ENCODE results near the gene CFAP20DC. TPM values are rescaled to one million over a fixed set of nuclear protein-coding genes. Genes with fewer than 3 reads are reported as not detected.

CFAP20DC gene
- total RNA-seq, 1 donor = 2.2 TPM

DNA sequence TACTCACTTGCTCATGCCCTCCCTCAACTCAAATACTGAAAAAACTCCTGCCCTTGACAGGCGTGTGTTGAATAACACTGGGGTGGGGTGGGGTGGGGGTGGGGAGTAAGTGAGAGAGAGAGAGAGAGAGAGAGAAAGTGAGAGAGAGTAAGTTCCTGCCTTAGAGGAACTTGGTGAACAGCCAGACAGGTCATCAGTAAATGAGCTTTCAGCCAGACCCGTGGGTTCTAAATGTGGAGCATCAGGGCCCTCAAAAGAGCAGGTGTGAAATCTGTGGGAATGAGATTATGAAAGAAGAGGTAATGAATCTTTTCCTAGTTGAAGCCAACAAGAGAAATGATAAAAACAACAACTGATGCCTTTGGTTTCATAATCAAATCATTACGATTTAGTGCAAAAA lies 248.9 kb downstream of the CFAP20DC start:
- Histone ChIP-seq H3K79me2 (ENCODE audit: insufficient read depth, low read length) (no peaks in the 10 kb centered on the region), H3K9me3 (ENCODE audit: low read depth, low read length) (no peaks in the 10 kb centered on the region), H3K27me3 (ENCODE audit: insufficient read depth, low read length) (no peaks in the 10 kb centered on the region), H3K4me3 (ENCODE audit: insufficient read depth, low read length) (no peak overlapping the region), H2AFZ (ENCODE audit: low read length) (no peak overlapping the region), H3K36me3 (ENCODE audit: insufficient read depth, low read length) (no peaks in the 10 kb centered on the region), H3K4me1 (ENCODE audit: insufficient read depth, low read length) (no peaks in the 10 kb centered on the region), H3K27ac (ENCODE audit: low read depth, low read length) (no peak overlapping the region), H4K20me1 (ENCODE audit: insufficient read depth, low read length) (no peaks in the 10 kb centered on the region), H3K4me2 (ENCODE audit: insufficient read depth, low read length) (no peak overlapping the region)
- TF ChIP-seq, protein P1, sequence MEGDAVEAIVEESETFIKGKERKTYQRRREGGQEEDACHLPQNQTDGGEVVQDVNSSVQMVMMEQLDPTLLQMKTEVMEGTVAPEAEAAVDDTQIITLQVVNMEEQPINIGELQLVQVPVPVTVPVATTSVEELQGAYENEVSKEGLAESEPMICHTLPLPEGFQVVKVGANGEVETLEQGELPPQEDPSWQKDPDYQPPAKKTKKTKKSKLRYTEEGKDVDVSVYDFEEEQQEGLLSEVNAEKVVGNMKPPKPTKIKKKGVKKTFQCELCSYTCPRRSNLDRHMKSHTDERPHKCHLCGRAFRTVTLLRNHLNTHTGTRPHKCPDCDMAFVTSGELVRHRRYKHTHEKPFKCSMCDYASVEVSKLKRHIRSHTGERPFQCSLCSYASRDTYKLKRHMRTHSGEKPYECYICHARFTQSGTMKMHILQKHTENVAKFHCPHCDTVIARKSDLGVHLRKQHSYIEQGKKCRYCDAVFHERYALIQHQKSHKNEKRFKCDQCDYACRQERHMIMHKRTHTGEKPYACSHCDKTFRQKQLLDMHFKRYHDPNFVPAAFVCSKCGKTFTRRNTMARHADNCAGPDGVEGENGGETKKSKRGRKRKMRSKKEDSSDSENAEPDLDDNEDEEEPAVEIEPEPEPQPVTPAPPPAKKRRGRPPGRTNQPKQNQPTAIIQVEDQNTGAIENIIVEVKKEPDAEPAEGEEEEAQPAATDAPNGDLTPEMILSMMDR (IDR thresholded peaks at IDR 0.05; ENCODE audit: extremely low read depth, low read depth, low read length) = no peak
- DNase-seq (ENCODE audit: insufficient read length, low spot score, missing footprints) = no peak

DNA sequence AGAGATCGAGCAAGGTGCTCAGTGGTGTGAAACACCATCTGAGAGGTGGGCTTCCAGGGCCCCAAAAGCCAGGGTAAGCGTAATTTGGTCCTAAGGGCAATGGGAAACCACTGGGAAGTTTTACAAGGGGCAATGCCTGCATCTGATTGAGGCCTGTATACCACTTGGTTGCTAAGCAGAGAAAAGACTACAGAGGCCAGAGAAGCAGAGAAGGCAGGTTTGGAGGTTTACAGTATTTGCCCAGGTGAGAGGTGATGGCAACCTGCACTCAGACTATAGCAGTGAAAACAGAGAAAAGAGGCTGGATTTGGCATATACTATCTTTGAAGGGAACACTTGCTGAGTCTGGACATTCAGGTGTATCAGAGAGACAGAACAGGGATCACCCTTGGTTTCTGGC lies 249.8 kb downstream of the CFAP20DC start:
- Histone ChIP-seq H3K27me3 (ENCODE audit: insufficient read depth, low read length) (no peaks in the 10 kb centered on the region), H3K36me3 (ENCODE audit: insufficient read depth, low read length) (no peaks in the 10 kb centered on the region), H3K4me1 (ENCODE audit: insufficient read depth, low read length) (no peaks in the 10 kb centered on the region), H3K79me2 (ENCODE audit: insufficient read depth, low read length) (no peaks in the 10 kb centered on the region), H4K20me1 (ENCODE audit: insufficient read depth, low read length) (no peaks in the 10 kb centered on the region), H3K4me2 (ENCODE audit: insufficient read depth, low read length) (no peak overlapping the region), H3K9me3 (ENCODE audit: low read depth, low read length) (no peaks in the 10 kb centered on the region), H3K4me3 (ENCODE audit: insufficient read depth, low read length) (no peak overlapping the region), H2AFZ (ENCODE audit: low read length) (no peak overlapping the region), H3K27ac (ENCODE audit: low read depth, low read length) (no peak overlapping the region)
- no peak for DNase-seq (ENCODE audit: insufficient read length, low spot score, missing footprints)
- TF ChIP-seq, protein P1 (IDR thresholded peaks at IDR 0.05; ENCODE audit: extremely low read depth, low read depth, low read length) = no peak

DNA sequence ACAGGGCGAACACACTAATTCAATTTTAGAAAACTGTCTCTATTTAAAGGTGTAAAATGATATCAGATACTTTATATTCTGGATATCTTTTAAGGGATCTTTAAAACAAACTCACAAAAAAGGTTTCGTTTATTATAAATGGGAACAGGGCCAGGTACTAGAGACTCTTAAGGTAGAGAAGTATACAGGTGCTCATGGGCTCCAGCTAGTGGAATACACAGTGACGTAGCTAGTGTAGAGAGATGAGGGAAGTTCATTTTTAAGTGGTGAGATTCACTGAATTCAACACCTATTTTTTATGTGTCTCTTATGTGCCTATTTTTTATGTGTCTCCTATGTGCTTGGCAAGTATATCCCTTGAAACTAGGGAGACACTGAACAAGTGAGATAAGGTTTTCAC lies 250.6 kb downstream of the CFAP20DC start:
- H3K27ac ChIP-seq (ENCODE audit: low read depth, low read length) = no peak overlapping the region
- no peak overlapping the region for H3K4me2 ChIP-seq (ENCODE audit: insufficient read depth, low read length)
- TF ChIP-seq, protein P1 (IDR thresholded peaks at IDR 0.05; ENCODE audit: extremely low read depth, low read depth, low read length) = no peak
- no peaks in the 10 kb centered on the region for H3K9me3 ChIP-seq (ENCODE audit: low read depth, low read length)
- no peaks in the 10 kb centered on the region for H4K20me1 ChIP-seq (ENCODE audit: insufficient read depth, low read length)
- no peaks in the 10 kb centered on the region for H3K36me3 ChIP-seq (ENCODE audit: insufficient read depth, low read length)
- H3K4me3 ChIP-seq (ENCODE audit: insufficient read depth, low read length) = no peak overlapping the region
- no peaks in the 10 kb centered on the region for H3K79me2 ChIP-seq (ENCODE audit: insufficient read depth, low read length)
- no peak overlapping the region for H2AFZ ChIP-seq (ENCODE audit: low read length)
- no peaks in the 10 kb centered on the region for H3K27me3 ChIP-seq (ENCODE audit: insufficient read depth, low read length)
- H3K4me1 ChIP-seq (ENCODE audit: insufficient read depth, low read length) = no peaks in the 10 kb centered on the region
- peak; percentile 23 for DNase-seq (ENCODE audit: insufficient read length, low spot score, missing footprints)

DNA sequence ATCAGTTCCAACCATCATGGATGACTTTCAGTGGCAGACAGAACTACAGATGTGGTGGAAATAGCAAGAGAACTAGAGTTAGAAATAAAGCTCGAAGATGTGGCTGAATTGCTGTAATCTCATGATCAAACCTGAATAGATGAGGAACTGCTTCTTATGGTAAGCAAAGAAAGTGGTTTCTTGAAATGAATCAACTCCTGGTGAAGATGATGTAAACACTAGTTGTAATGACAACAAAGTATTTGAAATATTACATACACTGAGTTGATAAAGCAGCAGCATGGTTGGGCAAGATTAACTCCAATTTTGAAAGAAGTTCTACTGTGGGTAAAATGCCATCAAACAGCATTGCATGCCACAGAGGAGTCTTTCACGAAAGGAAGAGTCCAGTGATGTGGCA lies 251.5 kb downstream of the CFAP20DC start:
- TF ChIP-seq, protein P1 (IDR thresholded peaks at IDR 0.05; ENCODE audit: extremely low read depth, low read depth, low read length) = no peak
- no peaks in the 10 kb centered on the region for H4K20me1 ChIP-seq (ENCODE audit: insufficient read depth, low read length)
- H3K4me3 ChIP-seq (ENCODE audit: insufficient read depth, low read length) = no peak overlapping the region
- no peak overlapping the region for H2AFZ ChIP-seq (ENCODE audit: low read length)
- H3K79me2 ChIP-seq (ENCODE audit: insufficient read depth, low read length) = no peaks in the 10 kb centered on the region
- H3K9me3 ChIP-seq (ENCODE audit: low read depth, low read length) = no peaks in the 10 kb centered on the region
- H3K4me2 ChIP-seq (ENCODE audit: insufficient read depth, low read length) = no peak overlapping the region
- no peaks in the 10 kb centered on the region for H3K36me3 ChIP-seq (ENCODE audit: insufficient read depth, low read length)
- no peaks in the 10 kb centered on the region for H3K4me1 ChIP-seq (ENCODE audit: insufficient read depth, low read length)
- no peak for DNase-seq (ENCODE audit: insufficient read length, low spot score, missing footprints)
- H3K27me3 ChIP-seq (ENCODE audit: insufficient read depth, low read length) = no peaks in the 10 kb centered on the region
- H3K27ac ChIP-seq (ENCODE audit: low read depth, low read length) = no peak overlapping the region
